DND-41 (cell line): ENCODE measurements around the gene ABAT.

Experiments
- EZH2 ChIP-seq: IDR thresholded peaks from 3 replicates; pipeline ENCODE4 v1.6.1; 2012; ENCODE audit warnings: borderline replicate concordance, low read depth, mild to moderate bottlenecking, moderate library complexity, low read length, inconsistent platforms; ENCODE audit not compliant: severe bottlenecking
- TF ChIP-seq, protein P1 (sequence below): IDR thresholded peaks from 2 replicates; pipeline ENCODE4 v1.5.1; 2012; ENCODE audit warnings: borderline replicate concordance, low read length, moderate library complexity, mild to moderate bottlenecking; ENCODE audit not compliant: poor library complexity, severe bottlenecking; ENCODE audit errors: extremely low read depth

DNA sequence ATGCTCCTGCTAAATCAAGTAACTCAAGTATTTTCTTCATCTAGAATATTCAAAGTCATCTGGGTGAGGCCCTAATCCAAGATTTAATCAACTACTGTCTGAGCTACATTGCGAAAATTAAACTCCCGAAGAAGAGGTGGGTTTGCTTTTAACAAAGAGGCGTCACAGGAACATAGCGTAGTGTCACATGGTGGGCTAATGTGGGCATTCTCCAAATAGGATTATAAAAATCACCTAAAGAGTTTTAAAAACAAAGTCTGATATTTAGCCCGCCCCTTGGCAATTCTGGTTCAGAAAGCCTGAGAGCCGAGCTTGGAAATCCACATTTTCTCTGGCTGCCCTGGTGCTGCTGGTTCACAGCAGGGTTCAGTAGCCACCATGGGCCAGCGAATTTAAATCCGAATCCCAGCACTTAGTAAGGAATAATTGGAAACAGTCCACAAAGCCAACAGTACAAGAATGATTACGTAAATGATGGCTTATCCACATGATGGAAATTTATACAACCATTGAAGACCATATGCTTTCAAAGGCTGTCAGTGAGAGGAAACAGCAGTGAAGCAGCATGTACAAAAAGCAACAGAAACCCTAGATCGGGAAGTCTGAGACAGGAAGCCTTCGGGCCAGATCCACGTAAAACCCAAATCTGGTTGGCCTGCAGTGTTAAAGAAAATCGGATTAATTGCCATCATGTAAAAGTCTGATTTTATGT lies 132.0 kb downstream of the ABAT start:
- no peak for TF ChIP-seq EZH2
- TF ChIP-seq, protein P1, sequence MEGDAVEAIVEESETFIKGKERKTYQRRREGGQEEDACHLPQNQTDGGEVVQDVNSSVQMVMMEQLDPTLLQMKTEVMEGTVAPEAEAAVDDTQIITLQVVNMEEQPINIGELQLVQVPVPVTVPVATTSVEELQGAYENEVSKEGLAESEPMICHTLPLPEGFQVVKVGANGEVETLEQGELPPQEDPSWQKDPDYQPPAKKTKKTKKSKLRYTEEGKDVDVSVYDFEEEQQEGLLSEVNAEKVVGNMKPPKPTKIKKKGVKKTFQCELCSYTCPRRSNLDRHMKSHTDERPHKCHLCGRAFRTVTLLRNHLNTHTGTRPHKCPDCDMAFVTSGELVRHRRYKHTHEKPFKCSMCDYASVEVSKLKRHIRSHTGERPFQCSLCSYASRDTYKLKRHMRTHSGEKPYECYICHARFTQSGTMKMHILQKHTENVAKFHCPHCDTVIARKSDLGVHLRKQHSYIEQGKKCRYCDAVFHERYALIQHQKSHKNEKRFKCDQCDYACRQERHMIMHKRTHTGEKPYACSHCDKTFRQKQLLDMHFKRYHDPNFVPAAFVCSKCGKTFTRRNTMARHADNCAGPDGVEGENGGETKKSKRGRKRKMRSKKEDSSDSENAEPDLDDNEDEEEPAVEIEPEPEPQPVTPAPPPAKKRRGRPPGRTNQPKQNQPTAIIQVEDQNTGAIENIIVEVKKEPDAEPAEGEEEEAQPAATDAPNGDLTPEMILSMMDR = no peak
